IMR-90 (cell line): ENCODE measurements around the gene SLC25A28. TPM values are rescaled to one million over a fixed set of nuclear protein-coding genes. Genes with fewer than 3 reads are reported as not detected.

Experiments used
- ATAC-seq: fragments of 200-7000 bp; cut with Tn5 transposase; 2 replicates; pipeline ENCODE4 v1.9.1; 2020; ENCODE audit warnings: low read depth, mild to moderate bottlenecking, moderate library complexity
- BruUV-seq: library from RNA; stranded (reverse); fragments of 400-500 nt; replicated peaks from 2 replicates; lab custom pipeline; 2021; lab: Mats Ljungman, UMichigan
- CTCF ChIA-PET: fragments of 300-600 bp; formaldehyde crosslinking; extraction: SDS; loops from one replicate; lab custom pipeline; 2021; ENCODE audit warnings: antibody characterized with exemption; lab: Yijun Ruan, JAX
- POLR2A ChIA-PET: fragments of 300-600 bp; sonication (Branson Sonifier 250); formaldehyde crosslinking; loops from one replicate; lab custom pipeline; 2022; ENCODE audit warnings: antibody characterized with exemption; ENCODE audit not compliant: unreplicated experiment; lab: Charles Lee
- DNase-seq: peaks from one replicate; pipeline ENCODE4 v3.0.0; 2013
- H2AFZ ChIP-seq: replicated peaks from 2 replicates; pipeline ENCODE3; 2013; ENCODE audit warnings: low read length, mild to moderate bottlenecking; ENCODE audit not compliant: poor library complexity
- H2AK5ac ChIP-seq: 2 replicates; pipeline ENCODE4 v1.6.1; 2013; ENCODE audit warnings: low read depth, low read length, inconsistent platforms
- H2AK9ac ChIP-seq: replicated peaks from 2 replicates; pipeline ENCODE3; 2013; ENCODE audit warnings: mild to moderate bottlenecking, low read depth, low read length, moderate library complexity; ENCODE audit not compliant: poor library complexity
- H2BK120ac ChIP-seq: 2 replicates; pipeline ENCODE4 v1.6.1; 2013; ENCODE audit warnings: low read depth, low read length, inconsistent platforms
- H2BK15ac ChIP-seq: 3 replicates; pipeline ENCODE4 v1.6.1; 2013; ENCODE audit warnings: low read depth, low read length, inconsistent platforms
- H2BK20ac ChIP-seq: 2 replicates; pipeline ENCODE4 v1.6.1; 2013; ENCODE audit warnings: low read depth, mild to moderate bottlenecking, inconsistent platforms, low read length, moderate library complexity
- H2BK5ac ChIP-seq: 2 replicates; pipeline ENCODE4 v1.6.1; 2013; ENCODE audit warnings: mild to moderate bottlenecking, low read depth, low read length, inconsistent platforms; ENCODE audit not compliant: poor library complexity, severe bottlenecking
- H3K14ac ChIP-seq: replicated peaks from 2 replicates; pipeline ENCODE4 v1.6.1; 2013; ENCODE audit warnings: low read depth, low read length, inconsistent platforms
- H3K18ac ChIP-seq: 2 replicates; pipeline ENCODE4 v1.6.1; 2013; ENCODE audit warnings: low read depth, low read length, control low read depth
- H3K23ac ChIP-seq: 2 replicates; pipeline ENCODE4 v1.6.1; 2013; ENCODE audit warnings: low read depth, low read length, inconsistent platforms
- H3K27ac ChIP-seq: 2 replicates; pipeline ENCODE4 v1.5.1; 2013; ENCODE audit warnings: mild to moderate bottlenecking, control low read depth, low read length; ENCODE audit not compliant: insufficient read depth
- H3K27me3 ChIP-seq: 2 replicates; pipeline ENCODE4 v1.6.1; 2013; ENCODE audit warnings: low read length; ENCODE audit not compliant: control insufficient read depth, insufficient read depth
- H3K36me3 ChIP-seq: 2 replicates; pipeline ENCODE4 v1.6.1; 2013; ENCODE audit warnings: low read length, mixed read lengths; ENCODE audit not compliant: control insufficient read depth, insufficient read depth
- H3K4ac ChIP-seq: 2 replicates; pipeline ENCODE4 v1.6.1; 2013; ENCODE audit warnings: low read depth, low read length, inconsistent platforms
- H3K4me1 ChIP-seq: 2 replicates; pipeline ENCODE4 v1.6.1; 2013; ENCODE audit warnings: low read length, mixed read lengths; ENCODE audit not compliant: control insufficient read depth, insufficient read depth
- H3K4me2 ChIP-seq: 2 replicates; pipeline ENCODE4 v1.6.1; 2013; ENCODE audit warnings: low read depth, mild to moderate bottlenecking, control low read depth, low read length, moderate library complexity
- H3K4me3 ChIP-seq: 2 replicates; pipeline ENCODE4 v1.5.1; 2013; ENCODE audit warnings: low read depth, mild to moderate bottlenecking, control low read depth, low read length, moderate library complexity; ENCODE audit not compliant: insufficient read depth
- H3K56ac ChIP-seq: 2 replicates; pipeline ENCODE4 v1.6.1; 2013; ENCODE audit warnings: low read length, inconsistent platforms; ENCODE audit not compliant: insufficient read depth; ENCODE audit errors: extremely low read depth
- H3K79me1 ChIP-seq, 2 experiments: 2 replicates each; pipeline ENCODE4 v1.6.1; 2013; ENCODE audit warnings: low read length in 2 of 2, inconsistent platforms in 1 of 2, low read depth in 1 of 2
- H3K9ac ChIP-seq: 2 replicates; pipeline ENCODE4 v1.6.1; 2013; ENCODE audit warnings: low read depth, low read length, control low read depth
- H3K9me1 ChIP-seq: 2 replicates; pipeline ENCODE4 v1.6.1; 2013; ENCODE audit warnings: low read length, inconsistent platforms; ENCODE audit not compliant: insufficient read depth
- H3K9me3 ChIP-seq: 2 replicates; pipeline ENCODE4 v1.6.1; 2013; ENCODE audit warnings: low read length; ENCODE audit not compliant: control insufficient read depth, insufficient read depth
- H4K20me1 ChIP-seq: 2 replicates; pipeline ENCODE4 v1.6.1; 2013; ENCODE audit warnings: low read length, inconsistent platforms; ENCODE audit not compliant: insufficient read depth
- H4K5ac ChIP-seq: 2 replicates; pipeline ENCODE4 v1.6.1; 2013; ENCODE audit warnings: mild to moderate bottlenecking, low read depth, low read length, control low read depth
- H4K8ac ChIP-seq, 2 experiments: 2 replicates each; pipeline ENCODE4 v1.6.1; 2013; ENCODE audit warnings: low read depth in 2 of 2, low read length in 2 of 2, control low read depth in 1 of 2, inconsistent platforms in 1 of 2
- H4K91ac ChIP-seq: 2 replicates; pipeline ENCODE4 v1.6.1; 2013; ENCODE audit warnings: low read depth, low read length, inconsistent platforms; ENCODE audit not compliant: insufficient read depth
- BHLHE40 ChIP-seq: fragments of 150-350 bp; IDR thresholded peaks from 2 replicates; pipeline ENCODE4 v1.6.1; 2016; ENCODE audit warnings: mild to moderate bottlenecking, low read depth, low read length
- CEBPB ChIP-seq: IDR thresholded peaks from 2 replicates; pipeline ENCODE4 v1.6.1; 2012; ENCODE audit warnings: low read depth, low read length, improper control_type of control experiment
- CTCF ChIP-seq: conservative IDR thresholded peaks from 2 replicates; pipeline ENCODE4 v1.5.1; 2012; ENCODE audit warnings: mild to moderate bottlenecking, low read depth, low read length, improper control_type of control experiment
- MAFK ChIP-seq: IDR thresholded peaks from 2 replicates; pipeline ENCODE4 v1.6.1; 2012; ENCODE audit warnings: low read depth, low read length, improper control_type of control experiment
- NFE2L2 ChIP-seq: fragments of 150-350 bp; IDR thresholded peaks from 2 replicates; pipeline ENCODE4 v1.6.1; 2016; ENCODE audit warnings: low read depth, mild to moderate bottlenecking, low read length
- RAD21 ChIP-seq: IDR thresholded peaks from 2 replicates; pipeline ENCODE4 v1.6.1; 2012; ENCODE audit warnings: low read length, improper control_type of control experiment
- RFX5 ChIP-seq: IDR thresholded peaks from 2 replicates; pipeline ENCODE4 v1.8.0; 2012; ENCODE audit warnings: low read depth, mild to moderate bottlenecking, low read length, moderate library complexity
- SMC3 ChIP-seq: fragments of 150-350 bp; IDR thresholded peaks from 2 replicates; pipeline ENCODE4 v1.6.1; 2016; ENCODE audit warnings: low read depth, mild to moderate bottlenecking, antibody characterized with exemption, low read length, moderate library complexity
- WGBS, 2 experiments: methylation state at CpG; one replicate each; pipeline versions ENCODE4 v1.1.5 to v1.1.7; 2013; ENCODE audit warnings: missing lambda C conversion rate in 2 of 2; ENCODE audit not compliant: insufficient read length in 1 of 2; ENCODE audit errors: extremely low coverage in 2 of 2; 5-methylcytosine and 5-hydroxymethylcytosine counted together
- dilution Hi-C: fragments of 300-500 bp; cut with HindIII; formaldehyde crosslinking; loops from one replicate; pipeline ENCODE4 v1.14.3; 2018; ENCODE audit warnings: low sequenced_read_pairs; ENCODE audit not compliant: unreplicated experiment
- in situ Hi-C: fragments of 300-500 bp; cut with MboI; formaldehyde crosslinking; loops from 3 replicates; pipeline ENCODE4 v1.14.3; 2019; ENCODE audit warnings: low sequenced_read_pairs, inconsistent platforms, mixed read lengths
- intact Hi-C: fragments of 100-400 bp; cut with micrococcal nuclease; formaldehyde crosslinking; loops from 2 replicates; pipeline ENCODE4 v1.10.0; 2022
- polyA plus RNA-seq, 3 experiments: library from polyadenylated mRNA; depleted of rRNA; stranded (reverse); fragments of >200 nt; gene quantifications; 2 replicates each; pipeline ENCODE4 v1.2.3, GENCODE V29; 2012; ENCODE audit warnings: low replicate concordance in 1 of 3
- total RNA-seq: library from RNA; depleted of rRNA; stranded (reverse); fragments of >200 nt; gene quantifications from 2 replicates; pipeline ENCODE4 v1.2.3, GENCODE V29; 2012

Gene SLC25A28
- total and polyA plus RNA-seq, 2 of the 4 experiments (the other 2 are of a cell fraction): 13.1 to 29.8 TPM

GRCh38 chr10:99630433-99630832 is 10.2 kb upstream of the SLC25A28 start:
- dilution Hi-C loops: no loop called here
- CTCF ChIA-PET: interaction anchor here (0.8 to 1.5 kb wide), 5 partner anchors 8 to 81 kb away, joined by 3 to 10 read pairs (median 4); no protein-coding TSS in a partner anchor
- Histone ChIP-seq H3K4me2 (no peak overlapping the region), H3K36me3 (no peaks in the 10 kb centered on the region), H2AFZ (no peak overlapping the region), H3K23ac (no peak overlapping the region), H4K91ac (no peak overlapping the region), H4K5ac (no peak overlapping the region), H2BK5ac (peak overlapping the region; percentile 84), H3K27me3 (no peaks in the 10 kb centered on the region), H3K4me3 (no peak overlapping the region), H3K56ac (no peak overlapping the region), H2BK20ac (no peak overlapping the region), H2AK9ac (no peak overlapping the region), H4K8ac (0 out of 4 replicates have a peak overlapping the region, but pooled peaks of 1 of the 2 experiments have one; percentile 20), H2AK5ac (no peak overlapping the region), H3K9me1 (no peaks in the 10 kb centered on the region), H3K18ac (peak overlapping the region; percentile 83; the same call in 1 of the 2 replicates), H4K20me1 (no peaks in the 10 kb centered on the region), H2BK120ac (no peak overlapping the region), H3K9me3 (no peaks in the 10 kb centered on the region), H3K27ac (no peak overlapping the region), H2BK15ac (no peak overlapping the region), H3K79me1 (no peaks in the 10 kb centered on the region), H3K4me1 (peaks cover 1% of the 10 kb centered on the region; the same call in 1 of the 2 replicates), H3K4ac (no peak overlapping the region; the same call in 1 of the 2 replicates), H3K14ac (no peak overlapping the region), H3K9ac (no peak overlapping the region)
- BruUV-seq: no TSS peak
- in situ Hi-C loops: no loop called here
- ATAC-seq (peak; percentile 90), DNase-seq (peak; percentile 64)
- POLR2A ChIA-PET: no interaction called here
- WGBS, 2 experiments: no CpG with 5 or more reads among the region's 2 CpGs
- intact Hi-C loops: loop anchor here (1.0 to 10.0 kb wide), 2 partner anchors 81 to 214 kb away; no protein-coding TSS in a partner anchor
- TF ChIP-seq RAD21 (peak; percentile 66), MAFK (peak; percentile 77), BHLHE40 (no peak), NFE2L2 (peak; percentile 73), RFX5 (no peak), CTCF (peak; percentile 69), CEBPB (no peak), SMC3 (peak; percentile 46)
